ENCODE results near the gene SORCS1.

SORCS1 gene

DNA sequence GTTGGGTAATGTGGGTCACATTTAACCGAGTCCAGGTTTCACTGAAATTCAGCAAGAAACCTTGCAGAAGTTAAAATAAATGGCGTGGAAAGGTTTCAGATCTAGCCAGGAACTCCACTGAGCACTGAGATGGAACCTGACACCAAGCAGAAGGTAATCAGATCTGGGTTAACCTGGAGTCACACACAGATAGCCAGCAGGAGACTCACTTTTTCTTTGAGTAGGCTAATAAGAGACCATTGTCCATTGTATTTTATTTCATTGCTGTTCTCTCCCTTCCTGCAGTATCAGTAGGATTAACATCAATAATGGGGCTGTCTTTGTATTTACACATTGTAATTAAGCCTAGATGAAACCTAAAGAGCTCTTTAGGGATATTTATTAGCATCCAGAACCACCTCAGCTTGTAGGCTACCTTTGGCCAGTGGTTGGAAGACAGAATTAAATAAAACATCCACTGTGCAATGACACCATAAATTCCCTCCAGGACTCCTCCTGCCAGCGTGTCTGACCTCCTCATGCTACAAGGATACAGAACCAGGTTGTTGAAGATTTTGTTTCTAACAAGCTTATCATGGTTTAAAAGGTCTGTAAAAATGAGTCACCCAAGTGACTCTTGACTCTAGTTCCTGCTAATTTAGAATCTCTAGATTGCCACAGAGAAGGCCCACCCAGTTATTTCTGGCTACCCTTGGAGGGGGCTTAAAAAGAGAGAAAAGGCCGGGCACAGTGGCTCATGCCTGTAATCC, 151.1 kb downstream of the SORCS1 start:
- TF ChIP-seq, protein P1, sequence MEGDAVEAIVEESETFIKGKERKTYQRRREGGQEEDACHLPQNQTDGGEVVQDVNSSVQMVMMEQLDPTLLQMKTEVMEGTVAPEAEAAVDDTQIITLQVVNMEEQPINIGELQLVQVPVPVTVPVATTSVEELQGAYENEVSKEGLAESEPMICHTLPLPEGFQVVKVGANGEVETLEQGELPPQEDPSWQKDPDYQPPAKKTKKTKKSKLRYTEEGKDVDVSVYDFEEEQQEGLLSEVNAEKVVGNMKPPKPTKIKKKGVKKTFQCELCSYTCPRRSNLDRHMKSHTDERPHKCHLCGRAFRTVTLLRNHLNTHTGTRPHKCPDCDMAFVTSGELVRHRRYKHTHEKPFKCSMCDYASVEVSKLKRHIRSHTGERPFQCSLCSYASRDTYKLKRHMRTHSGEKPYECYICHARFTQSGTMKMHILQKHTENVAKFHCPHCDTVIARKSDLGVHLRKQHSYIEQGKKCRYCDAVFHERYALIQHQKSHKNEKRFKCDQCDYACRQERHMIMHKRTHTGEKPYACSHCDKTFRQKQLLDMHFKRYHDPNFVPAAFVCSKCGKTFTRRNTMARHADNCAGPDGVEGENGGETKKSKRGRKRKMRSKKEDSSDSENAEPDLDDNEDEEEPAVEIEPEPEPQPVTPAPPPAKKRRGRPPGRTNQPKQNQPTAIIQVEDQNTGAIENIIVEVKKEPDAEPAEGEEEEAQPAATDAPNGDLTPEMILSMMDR (IDR thresholded peaks at IDR 0.05; ENCODE audit: insufficient read depth, low read length, poor library complexity, severe bottlenecking) = no peak
- TF ChIP-seq EZH2phosphoT487 (conservative IDR thresholded peaks at IDR 0.05; ENCODE audit: low read length) = no peak
- Histone ChIP-seq H3K36me3 (ENCODE audit: low read length) (no peaks in the 10 kb centered on the region), H2AFZ (ENCODE audit: low read depth, low read length, severe bottlenecking) (no peak overlapping the region), H3F3A (ENCODE audit: insufficient read depth) (no peaks in the 10 kb centered on the region), H3K9me3 (ENCODE audit: insufficient read depth, low read length) (no peaks in the 10 kb centered on the region), H3K27ac (ENCODE audit: low read depth, low read length) (no peak overlapping the region), H4K20me1 (ENCODE audit: low read depth, low read length) (no peaks in the 10 kb centered on the region), H3K79me2 (ENCODE audit: insufficient read depth, low read length) (no peaks in the 10 kb centered on the region), H3K9me2 (replicated peaks; ENCODE audit: insufficient read depth, low read length) (no peaks in the 10 kb centered on the region), H3K4me2 (ENCODE audit: low read depth, low read length, poor library complexity, severe bottlenecking) (no peak overlapping the region), H3K27me3 (ENCODE audit: low read length) (no peaks in the 10 kb centered on the region), H3K4me3 (ENCODE audit: insufficient read depth, low read length, poor library complexity, severe bottlenecking) (no peak overlapping the region), H3K9ac (ENCODE audit: low read length) (no peak overlapping the region)

DNA sequence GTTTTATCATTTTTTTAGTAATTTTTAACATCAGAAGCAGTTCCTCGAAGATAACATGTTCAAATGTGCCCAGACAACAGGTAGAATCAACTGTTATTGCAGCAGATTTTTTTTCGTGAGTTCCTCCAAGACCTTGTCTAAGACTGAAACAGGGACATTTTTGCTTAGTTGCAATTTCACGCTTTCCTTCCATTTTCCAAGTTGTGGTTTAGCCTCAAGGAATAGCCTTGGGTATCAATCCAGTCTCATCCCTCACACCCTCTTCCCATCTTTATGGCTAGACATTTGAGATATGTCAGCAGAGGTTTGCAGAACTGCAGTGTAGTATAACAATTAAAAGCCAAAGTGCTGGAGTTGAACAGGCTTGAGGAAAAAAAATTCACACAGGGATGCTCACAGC, 152.5 kb downstream of the SORCS1 start:
- Histone ChIP-seq H2AFZ (ENCODE audit: low read depth, low read length, severe bottlenecking) (no peak overlapping the region), H3K9me2 (replicated peaks; ENCODE audit: insufficient read depth, low read length) (no peaks in the 10 kb centered on the region)

GRCh38 chr10:107011105-107011504, 153.4 kb downstream of the SORCS1 start:
- H3K9me2 ChIP-seq (replicated peaks; ENCODE audit: insufficient read depth, low read length) = no peaks in the 10 kb centered on the region
- no peak overlapping the region for H2AFZ ChIP-seq (ENCODE audit: low read depth, low read length, severe bottlenecking)
- H3K27ac ChIP-seq (ENCODE audit: low read depth, low read length) = no peak overlapping the region
- H3K27me3 ChIP-seq (ENCODE audit: low read length) = no peaks in the 10 kb centered on the region
- H3K4me3 ChIP-seq (ENCODE audit: insufficient read depth, low read length, poor library complexity, severe bottlenecking) = no peak overlapping the region
- H3K9me3 ChIP-seq (ENCODE audit: insufficient read depth, low read length) = no peaks in the 10 kb centered on the region
- H4K20me1 ChIP-seq (ENCODE audit: low read depth, low read length) = no peaks in the 10 kb centered on the region
- no peaks in the 10 kb centered on the region for H3F3A ChIP-seq (ENCODE audit: insufficient read depth)
- TF ChIP-seq, protein P1 (IDR thresholded peaks at IDR 0.05; ENCODE audit: insufficient read depth, low read length, poor library complexity, severe bottlenecking) = no peak
- no peak for TF ChIP-seq EZH2phosphoT487 (conservative IDR thresholded peaks at IDR 0.05; ENCODE audit: low read length)
- no peak overlapping the region for H3K4me2 ChIP-seq (ENCODE audit: low read depth, low read length, poor library complexity, severe bottlenecking)
- H3K36me3 ChIP-seq (ENCODE audit: low read length) = no peaks in the 10 kb centered on the region
- no peaks in the 10 kb centered on the region for H3K79me2 ChIP-seq (ENCODE audit: insufficient read depth, low read length)
- H3K9ac ChIP-seq (ENCODE audit: low read length) = no peak overlapping the region

More for the DNA sequence above, 152.5 kb downstream of the SORCS1 start:
- H4K20me1 ChIP-seq (ENCODE audit: low read depth, low read length) = no peaks in the 10 kb centered on the region
- H3K9me3 ChIP-seq (ENCODE audit: insufficient read depth, low read length) = no peaks in the 10 kb centered on the region
- no peak overlapping the region for H3K9ac ChIP-seq (ENCODE audit: low read length)
- no peaks in the 10 kb centered on the region for H3F3A ChIP-seq (ENCODE audit: insufficient read depth)
- no peaks in the 10 kb centered on the region for H3K36me3 ChIP-seq (ENCODE audit: low read length)
- TF ChIP-seq, protein P1 (IDR thresholded peaks at IDR 0.05; ENCODE audit: insufficient read depth, low read length, poor library complexity, severe bottlenecking) = no peak
- TF ChIP-seq EZH2phosphoT487 (conservative IDR thresholded peaks at IDR 0.05; ENCODE audit: low read length) = no peak
- no peaks in the 10 kb centered on the region for H3K27me3 ChIP-seq (ENCODE audit: low read length)
- no peak overlapping the region for H3K4me2 ChIP-seq (ENCODE audit: low read depth, low read length, poor library complexity, severe bottlenecking)
- no peaks in the 10 kb centered on the region for H3K79me2 ChIP-seq (ENCODE audit: insufficient read depth, low read length)
- H3K4me3 ChIP-seq (ENCODE audit: insufficient read depth, low read length, poor library complexity, severe bottlenecking) = no peak overlapping the region
- H3K27ac ChIP-seq (ENCODE audit: low read depth, low read length) = no peak overlapping the region
